Esophagus muscularis mucosa (tissue), 4 donors: ENCODE data around the gene UACA. TPM values are rescaled to one million over a fixed set of nuclear protein-coding genes. Genes with fewer than 3 reads are reported as not detected.
"Not testable (repeated sequence)": the region's sequence is repeated elsewhere in the genome, so short reads cannot be mapped to it uniquely, and the experiment has no call there.

Source experiments
- DNase-seq: peaks from one replicate; pipeline ENCODE4 v3.0.0-alpha.2; 2017; ENCODE audit errors: extremely low spot score
- H3K27ac ChIP-seq, 4 donors: fragments of 200-600 bp; sonication (generic); replicated peaks in 1 of 4; 1 replicate in 3 of 4; 2 replicates in 1 of 4; pipeline ENCODE4 v1.5.1; 2016 to 2019; ENCODE audit warnings: mild to moderate bottlenecking in 1 of 4
- H3K27me3 ChIP-seq, 4 donors: fragments of 200-600 bp; sonication (generic); one replicate each; pipeline versions ENCODE4 v1.5.1 to v1.6.0; 2016 to 2019
- H3K36me3 ChIP-seq, 4 donors: fragments of 200-600 bp; sonication (generic); one replicate each; pipeline ENCODE4 v1.5.1; 2016 to 2019
- H3K4me1 ChIP-seq, 4 donors: fragments of 200-600 bp; sonication (generic); one replicate each; pipeline ENCODE4 v1.5.1; 2016 to 2019
- H3K4me3 ChIP-seq, 4 donors: fragments of 200-600 bp; sonication (generic); 1 replicate in 2 of 4; 2 replicates in 2 of 4; pipeline ENCODE4 v1.5.1; 2016 to 2019; ENCODE audit warnings: mild to moderate bottlenecking in 4 of 4, moderate library complexity in 1 of 4
- H3K9me3 ChIP-seq, 4 donors: fragments of 200-600 bp; sonication (generic); 1 replicate in 3 of 4; 2 replicates in 1 of 4; pipeline ENCODE4 v1.5.1; 2016 to 2019
- EP300 ChIP-seq: sonication (generic); formaldehyde crosslinking; IDR thresholded peaks from one replicate; pipeline ENCODE4 v1.6.1; 2017; ENCODE audit warnings: antibody characterized with exemption
- POLR2A ChIP-seq: fragments of 450-650 bp; IDR thresholded peaks from one replicate; pipeline ENCODE4 v1.6.1; 2017; ENCODE audit warnings: antibody characterized with exemption, moderate library complexity, mild to moderate bottlenecking, low read depth
- POLR2AphosphoS5 ChIP-seq, 2 donors: sonication (generic); formaldehyde crosslinking; IDR thresholded peaks; one replicate each; pipeline ENCODE4 v1.6.1; 2017; ENCODE audit warnings: antibody characterized with exemption in 2 of 2
- WGBS: methylation state at CpG from one replicate; pipeline ENCODE4 v1.1.5; 2018; 5-methylcytosine and 5-hydroxymethylcytosine counted together
- intact Hi-C: fragments of 100-400 bp; cut with DNase I; formaldehyde crosslinking; loops from one replicate; pipeline ENCODE4 v1.15.1; 2023
- total RNA-seq, 4 donors: library from RNA; depleted of rRNA; stranded (reverse); fragments of >200 nt; gene quantifications; one replicate each; pipeline versions ENCODE4 v1.1.0 to v1.2.1, GENCODE V29; 2016
- TF ChIP-seq, protein P1 (sequence below), 3 experiments: fragments of 200-600 bp in 2 of 3; fragments of 450-650 bp in 1 of 3; sonication (generic) in 2 of 3; IDR thresholded peaks; one replicate each; pipeline ENCODE4 v1.5.1; 2017 to 2019; ENCODE audit warnings: antibody characterized with exemption in 3 of 3, mild to moderate bottlenecking in 2 of 3, moderate library complexity in 1 of 3

The UACA gene
- total RNA-seq, 4 donors from 2014 or later = 23.9 to 40.7 (median 28.9) TPM

DNA sequence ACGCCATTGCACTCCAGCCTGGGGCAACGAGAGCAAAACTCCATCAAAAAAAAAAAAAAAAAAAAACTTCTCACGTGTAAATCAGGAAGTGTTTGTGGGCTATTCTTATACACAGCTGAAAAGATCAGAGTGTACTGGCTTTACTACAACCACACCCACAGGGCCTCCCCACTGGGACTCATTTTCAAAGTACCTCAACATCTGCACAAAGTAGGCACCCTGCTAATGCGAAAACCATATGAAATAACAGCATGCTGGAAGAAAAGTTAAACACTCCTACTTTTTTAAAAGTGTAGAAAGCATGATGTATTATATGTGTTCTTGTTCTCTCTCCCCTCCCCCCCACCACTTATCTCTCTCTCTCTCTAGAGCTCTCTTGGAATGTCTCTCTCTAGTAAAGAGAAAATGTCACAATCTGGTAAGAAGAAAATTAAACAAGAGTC is 11.1 kb downstream of the UACA start:
- Histone ChIP-seq H3K4me3 (no peak overlapping the region), H3K27ac (peak overlapping the region; percentile 53 to 68 (median 59)), H3K9me3 (no peaks in the 10 kb centered on the region), H3K27me3 (no peaks in the 10 kb centered on the region), H3K4me1 (peaks cover 30 to 54% (median 40%) of the 10 kb centered on the region in 4 donors), H3K36me3 (no peaks in the 10 kb centered on the region)
- intact Hi-C loops = no loop called here
- TF ChIP-seq POLR2AphosphoS5 (IDR thresholded peaks at IDR 0.05) = peak in 1 of 2 donors; percentile 24
- TF ChIP-seq POLR2A = no peak
- TF ChIP-seq, protein P1, sequence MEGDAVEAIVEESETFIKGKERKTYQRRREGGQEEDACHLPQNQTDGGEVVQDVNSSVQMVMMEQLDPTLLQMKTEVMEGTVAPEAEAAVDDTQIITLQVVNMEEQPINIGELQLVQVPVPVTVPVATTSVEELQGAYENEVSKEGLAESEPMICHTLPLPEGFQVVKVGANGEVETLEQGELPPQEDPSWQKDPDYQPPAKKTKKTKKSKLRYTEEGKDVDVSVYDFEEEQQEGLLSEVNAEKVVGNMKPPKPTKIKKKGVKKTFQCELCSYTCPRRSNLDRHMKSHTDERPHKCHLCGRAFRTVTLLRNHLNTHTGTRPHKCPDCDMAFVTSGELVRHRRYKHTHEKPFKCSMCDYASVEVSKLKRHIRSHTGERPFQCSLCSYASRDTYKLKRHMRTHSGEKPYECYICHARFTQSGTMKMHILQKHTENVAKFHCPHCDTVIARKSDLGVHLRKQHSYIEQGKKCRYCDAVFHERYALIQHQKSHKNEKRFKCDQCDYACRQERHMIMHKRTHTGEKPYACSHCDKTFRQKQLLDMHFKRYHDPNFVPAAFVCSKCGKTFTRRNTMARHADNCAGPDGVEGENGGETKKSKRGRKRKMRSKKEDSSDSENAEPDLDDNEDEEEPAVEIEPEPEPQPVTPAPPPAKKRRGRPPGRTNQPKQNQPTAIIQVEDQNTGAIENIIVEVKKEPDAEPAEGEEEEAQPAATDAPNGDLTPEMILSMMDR (IDR thresholded peaks at IDR 0.05) = no peak
- no peak for TF ChIP-seq EP300
- WGBS = 59% methylated on average over 4 of the region's 4 CpGs
- DNase-seq = no peak

- Histone ChIP-seq H3K4me1 (peaks cover 30 to 53% (median 40%) of the 10 kb centered on the region in 4 donors), H3K27me3 (no peaks in the 10 kb centered on the region), H3K36me3 (no peaks in the 10 kb centered on the region), H3K9me3 (no peaks in the 10 kb centered on the region), H3K4me3 (no peak overlapping the region), H3K27ac (no peak overlapping the region)
- WGBS = 90% methylated on average over 8 of the region's 8 CpGs
- intact Hi-C loops = no loop called here
- TF ChIP-seq EP300 (no peak), POLR2A (no peak), POLR2AphosphoS5 (IDR thresholded peaks at IDR 0.05) (no peak)
- TF ChIP-seq, protein P1 (IDR thresholded peaks at IDR 0.05) = no peak
- DNase-seq = no peak
Observed at GRCh38 chr15:70750203-70750869, 13.0 kb downstream of the UACA start.

GRCh38 chr15:70748281-70748747 is 15.0 kb downstream of the UACA start:
- TF ChIP-seq EP300 = no peak
- no peak for TF ChIP-seq POLR2A
- TF ChIP-seq, protein P1 (IDR thresholded peaks at IDR 0.05) = no peak
- TF ChIP-seq POLR2AphosphoS5 (IDR thresholded peaks at IDR 0.05) = peak in 1 of 2 donors; percentile 33
- Histone ChIP-seq H3K27ac (no peak overlapping the region), H3K36me3 (no peaks in the 10 kb centered on the region), H3K4me3 (no peak overlapping the region), H3K27me3 (no peaks in the 10 kb centered on the region), H3K4me1 (peaks cover 29 to 52% (median 43%) of the 10 kb centered on the region in 4 donors), H3K9me3 (no peaks in the 10 kb centered on the region)
- WGBS = 34% methylated on average over 3 of the region's 3 CpGs
- intact Hi-C loops = no loop called here
- DNase-seq = no peak

DNA sequence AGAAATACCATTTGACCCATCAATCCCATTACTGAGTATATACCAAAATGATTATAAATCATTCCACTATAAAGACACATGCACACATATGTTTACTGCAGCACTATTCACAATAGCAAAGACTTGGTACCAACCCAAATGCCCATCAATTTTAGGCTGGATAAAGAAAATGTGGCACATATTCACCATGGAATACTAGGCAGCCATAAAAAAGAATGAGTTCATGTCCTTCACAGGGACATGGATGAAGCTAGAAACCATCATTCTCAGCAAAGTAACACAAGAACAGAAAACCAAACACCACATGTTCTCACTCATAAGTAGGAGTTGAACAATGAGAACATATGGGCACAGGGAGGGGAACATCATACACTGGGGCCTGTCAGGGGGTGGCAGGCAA is 16.8 kb downstream of the UACA start:
- intact Hi-C loops = not testable (repeated sequence)
- H3K4me1 ChIP-seq = peaks cover 28 to 52% (median 44%) of the 10 kb centered on the region in 4 donors

DNA sequence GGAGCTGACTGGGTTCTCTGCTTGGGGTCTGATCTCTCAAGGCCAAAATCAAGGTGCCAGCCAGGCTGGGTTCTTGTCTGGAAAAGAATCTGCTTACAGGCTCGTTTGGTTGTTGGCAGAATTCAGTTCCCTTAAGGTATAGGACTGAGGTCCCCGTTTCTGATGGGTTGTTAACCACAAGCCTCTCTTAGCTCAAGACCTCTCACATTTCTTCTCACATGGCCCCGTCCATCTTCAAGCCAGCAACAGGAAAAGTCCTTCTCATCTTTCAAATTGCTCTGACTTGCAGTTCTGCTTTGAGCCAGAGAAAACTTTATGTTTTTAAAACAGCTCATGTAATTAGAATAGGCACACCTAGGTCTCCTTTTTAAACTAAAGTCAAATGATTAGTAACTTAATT is 20.4 kb downstream of the UACA start:
- no peaks in the 10 kb centered on the region for H3K27me3 ChIP-seq
- 41% methylated on average over 3 of the region's 3 CpGs for WGBS
- peaks cover 32 to 46% (median 36%) of the 10 kb centered on the region in 4 donors for H3K4me1 ChIP-seq
- H3K27ac ChIP-seq = peak overlapping the region; percentile 73 to 76 (median 74)
- H3K36me3 ChIP-seq = no peaks in the 10 kb centered on the region
- intact Hi-C loops = no loop called here
- TF ChIP-seq POLR2AphosphoS5 (IDR thresholded peaks at IDR 0.05) (no peak), POLR2A (no peak), EP300 (no peak)
- TF ChIP-seq, protein P1 (IDR thresholded peaks at IDR 0.05) = no peak
- no peaks in the 10 kb centered on the region for H3K9me3 ChIP-seq
- DNase-seq = no peak
- H3K4me3 ChIP-seq = peak overlapping the region in 3 of 4 donors; percentile 41 to 51 (median 46)

More for the DNA sequence above, 16.8 kb downstream of the UACA start:
- not testable (repeated sequence) for H3K27ac ChIP-seq, DNase-seq, H3K36me3 ChIP-seq, H3K4me3 ChIP-seq, H3K27me3 ChIP-seq, H3K9me3 ChIP-seq
